DND-41 (cell line): ENCODE results near the gene XPO6.

ENCODE experiments used
- EZH2 ChIP-seq: IDR thresholded peaks from 3 replicates; pipeline ENCODE4 v1.6.1; 2012; ENCODE audit warnings: borderline replicate concordance, low read depth, mild to moderate bottlenecking, moderate library complexity, low read length, inconsistent platforms; ENCODE audit not compliant: severe bottlenecking
- TF ChIP-seq, protein P1 (sequence below): IDR thresholded peaks from 2 replicates; pipeline ENCODE4 v1.5.1; 2012; ENCODE audit warnings: borderline replicate concordance, low read length, moderate library complexity, mild to moderate bottlenecking; ENCODE audit not compliant: poor library complexity, severe bottlenecking; ENCODE audit errors: extremely low read depth

- TF ChIP-seq, protein P1, sequence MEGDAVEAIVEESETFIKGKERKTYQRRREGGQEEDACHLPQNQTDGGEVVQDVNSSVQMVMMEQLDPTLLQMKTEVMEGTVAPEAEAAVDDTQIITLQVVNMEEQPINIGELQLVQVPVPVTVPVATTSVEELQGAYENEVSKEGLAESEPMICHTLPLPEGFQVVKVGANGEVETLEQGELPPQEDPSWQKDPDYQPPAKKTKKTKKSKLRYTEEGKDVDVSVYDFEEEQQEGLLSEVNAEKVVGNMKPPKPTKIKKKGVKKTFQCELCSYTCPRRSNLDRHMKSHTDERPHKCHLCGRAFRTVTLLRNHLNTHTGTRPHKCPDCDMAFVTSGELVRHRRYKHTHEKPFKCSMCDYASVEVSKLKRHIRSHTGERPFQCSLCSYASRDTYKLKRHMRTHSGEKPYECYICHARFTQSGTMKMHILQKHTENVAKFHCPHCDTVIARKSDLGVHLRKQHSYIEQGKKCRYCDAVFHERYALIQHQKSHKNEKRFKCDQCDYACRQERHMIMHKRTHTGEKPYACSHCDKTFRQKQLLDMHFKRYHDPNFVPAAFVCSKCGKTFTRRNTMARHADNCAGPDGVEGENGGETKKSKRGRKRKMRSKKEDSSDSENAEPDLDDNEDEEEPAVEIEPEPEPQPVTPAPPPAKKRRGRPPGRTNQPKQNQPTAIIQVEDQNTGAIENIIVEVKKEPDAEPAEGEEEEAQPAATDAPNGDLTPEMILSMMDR = no peak
- no peak for TF ChIP-seq EZH2
Observed at GRCh38 chr16:28208131-28208530, 3.6 kb downstream of the XPO6 start.
